KOPT-K1 (cell line): ENCODE results near the gene NUDT9.
"Not testable (repeated sequence)": the region's sequence is repeated elsewhere in the genome, so short reads cannot be mapped to it uniquely, and the experiment has no call there.

Experiments used
- H3K27ac ChIP-seq: fragments of 200-600 bp; sonication (generic); 2 replicates; pipeline ENCODE4 v1.5.1; 2016; ENCODE audit warnings: antibody characterized with exemption, mild to moderate bottlenecking, low read depth, low read length; ENCODE audit not compliant: poor library complexity, severe bottlenecking
- H3K36me3 ChIP-seq: fragments of 200-600 bp; sonication (generic); 2 replicates; pipeline ENCODE4 v1.5.1; 2017; ENCODE audit warnings: antibody characterized with exemption, mild to moderate bottlenecking, low read length, moderate library complexity; ENCODE audit not compliant: insufficient read depth
- H3K9me3 ChIP-seq: fragments of 200-600 bp; sonication (generic); 2 replicates; pipeline ENCODE4 v1.5.1; 2017; ENCODE audit warnings: antibody characterized with exemption, low read length, mild to moderate bottlenecking; ENCODE audit not compliant: insufficient read depth, poor library complexity, severe bottlenecking

The NUDT9 gene

GRCh38 chr4:87469390-87469789 lies 47.0 kb downstream of the NUDT9 start:
- H3K9me3 ChIP-seq = no peaks in the 10 kb centered on the region
- H3K27ac ChIP-seq = no peak overlapping the region
- no peaks in the 10 kb centered on the region for H3K36me3 ChIP-seq

GRCh38 chr4:87476934-87477333 lies 54.6 kb downstream of the NUDT9 start:
- no peak overlapping the region for H3K27ac ChIP-seq
- no peaks in the 10 kb centered on the region for H3K36me3 ChIP-seq
- H3K9me3 ChIP-seq = no peaks in the 10 kb centered on the region

GRCh38 chr4:87478732-87479250 lies 56.4 kb downstream of the NUDT9 start:
- no peak overlapping the region for H3K27ac ChIP-seq
- no peaks in the 10 kb centered on the region for H3K9me3 ChIP-seq
- H3K36me3 ChIP-seq = no peaks in the 10 kb centered on the region

- no peaks in the 10 kb centered on the region for H3K9me3 ChIP-seq
- no peaks in the 10 kb centered on the region for H3K36me3 ChIP-seq
- H3K27ac ChIP-seq = no peak overlapping the region
Observed at GRCh38 chr4:87481377-87481776, 59.0 kb downstream of the NUDT9 start.

GRCh38 chr4:87483247-87483646 lies 60.9 kb downstream of the NUDT9 start:
- H3K27ac ChIP-seq, H3K9me3 ChIP-seq, H3K36me3 ChIP-seq: not testable (repeated sequence)

- not testable (repeated sequence) for H3K27ac ChIP-seq, H3K36me3 ChIP-seq, H3K9me3 ChIP-seq
Observed at GRCh38 chr4:87488666-87489065, 66.3 kb downstream of the NUDT9 start.

- no peak overlapping the region for H3K27ac ChIP-seq
- H3K36me3 ChIP-seq = no peaks in the 10 kb centered on the region
- H3K9me3 ChIP-seq = no peaks in the 10 kb centered on the region
Observed at GRCh38 chr4:87489678-87490077, 67.3 kb downstream of the NUDT9 start.

- Histone ChIP-seq H3K36me3 (no peaks in the 10 kb centered on the region), H3K27ac (no peak overlapping the region), H3K9me3 (no peaks in the 10 kb centered on the region)
Observed at GRCh38 chr4:87490664-87491369, 68.4 kb downstream of the NUDT9 start.

GRCh38 chr4:87491436-87491835 lies 69.1 kb downstream of the NUDT9 start:
- H3K36me3 ChIP-seq = no peaks in the 10 kb centered on the region
- H3K9me3 ChIP-seq = no peaks in the 10 kb centered on the region
- no peak overlapping the region for H3K27ac ChIP-seq

- H3K9me3 ChIP-seq, H3K36me3 ChIP-seq, H3K27ac ChIP-seq: not testable (repeated sequence)
Observed at GRCh38 chr4:87491851-87492250, 69.5 kb downstream of the NUDT9 start.

GRCh38 chr4:87493115-87493514 lies 70.7 kb downstream of the NUDT9 start:
- Histone ChIP-seq H3K27ac (no peak overlapping the region), H3K9me3 (no peaks in the 10 kb centered on the region), H3K36me3 (no peaks in the 10 kb centered on the region)

- H3K9me3 ChIP-seq = no peaks in the 10 kb centered on the region
- no peak overlapping the region for H3K27ac ChIP-seq
- H3K36me3 ChIP-seq = no peaks in the 10 kb centered on the region
Observed at GRCh38 chr4:87497159-87497558, 74.8 kb downstream of the NUDT9 start.

GRCh38 chr4:87497578-87497977 lies 75.2 kb downstream of the NUDT9 start:
- Histone ChIP-seq H3K9me3 (no peaks in the 10 kb centered on the region), H3K27ac (no peak overlapping the region), H3K36me3 (no peaks in the 10 kb centered on the region)

GRCh38 chr4:87498446-87498900 lies 76.1 kb downstream of the NUDT9 start:
- H3K36me3 ChIP-seq = no peaks in the 10 kb centered on the region
- H3K27ac ChIP-seq = no peak overlapping the region
- no peaks in the 10 kb centered on the region for H3K9me3 ChIP-seq

- H3K9me3 ChIP-seq = no peaks in the 10 kb centered on the region
- no peak overlapping the region for H3K27ac ChIP-seq
- H3K36me3 ChIP-seq = no peaks in the 10 kb centered on the region
Observed at GRCh38 chr4:87499403-87500091, 77.2 kb downstream of the NUDT9 start.

GRCh38 chr4:87500092-87500462 lies 77.7 kb downstream of the NUDT9 start:
- H3K27ac ChIP-seq = no peak overlapping the region
- no peaks in the 10 kb centered on the region for H3K9me3 ChIP-seq

More at GRCh38 chr4:87500092-87500462, 77.7 kb downstream of the NUDT9 start:
- no peaks in the 10 kb centered on the region for H3K36me3 ChIP-seq
